PFSK-1 (cell line): ENCODE measurements around the gene C16orf92.

Experiments
- FOXP2 ChIP-seq: optimal IDR thresholded peaks from 2 replicates; pipeline ENCODE3; 2011; ENCODE audit warnings: borderline replicate concordance, control low read depth, inconsistent platforms; ENCODE audit not compliant: insufficient read depth; ENCODE audit errors: extremely low read length, extremely low read depth
- POLR2AphosphoS5 ChIP-seq: IDR thresholded peaks from 2 replicates; pipeline ENCODE4 v1.6.1; 2012; ENCODE audit warnings: low read depth, mild to moderate bottlenecking, control low read depth, low read length, moderate library complexity
- TAF1 ChIP-seq: IDR thresholded peaks from 2 replicates; pipeline ENCODE4 v1.6.1; 2012; ENCODE audit warnings: low read length, control low read depth, borderline replicate concordance; ENCODE audit not compliant: insufficient read depth

DNA sequence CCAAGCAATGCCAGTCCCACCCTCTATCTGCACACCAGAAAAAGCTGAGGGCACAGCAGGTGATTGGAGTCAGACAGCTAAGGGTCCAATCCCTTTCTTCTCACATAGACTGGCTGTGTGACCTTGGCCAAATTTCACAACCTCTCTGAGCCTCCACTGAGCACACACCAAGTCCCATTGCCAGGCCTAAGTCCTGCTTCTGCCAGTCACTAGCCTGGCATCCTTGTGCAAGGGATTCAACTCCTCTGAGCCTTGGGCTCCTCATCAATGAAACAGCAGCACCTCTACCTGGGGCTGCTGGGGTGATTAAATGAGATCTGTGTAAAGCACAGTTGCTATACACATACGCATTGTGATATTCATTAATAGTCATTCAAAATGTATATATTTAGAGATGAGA is 23.6 kb downstream of the C16orf92 start:
- no peak for TF ChIP-seq POLR2AphosphoS5
- no peak for TF ChIP-seq TAF1
- no peak for TF ChIP-seq FOXP2
